Gastroesophageal sphincter (tissue), 3 donors: ENCODE data around the gene KIR3DL3.
"Not testable (repeated sequence)": the region's sequence is repeated elsewhere in the genome, so short reads cannot be mapped to it uniquely, and the experiment has no call there.

Source experiments
- CTCF ChIP-seq, 4 experiments: fragments of 200-600 bp in 2 of 4; fragments of 450-650 bp in 2 of 4; sonication (generic) in 1 of 4; IDR thresholded peaks; one replicate each; pipeline ENCODE4 v1.5.1; 2017 to 2019; ENCODE audit warnings: antibody characterized with exemption in 4 of 4, mild to moderate bottlenecking in 2 of 4, moderate library complexity in 2 of 4
- POLR2A ChIP-seq, 2 donors: fragments of 450-650 bp; IDR thresholded peaks; one replicate each; pipeline ENCODE4 v1.6.1; 2017; ENCODE audit warnings: antibody characterized with exemption in 2 of 2, mild to moderate bottlenecking in 2 of 2, moderate library complexity in 1 of 2

- TF ChIP-seq POLR2A, CTCF (IDR thresholded peaks at IDR 0.05): not testable (repeated sequence)
Observed at GRCh38 chr19:54681596-54681995, 42.6 kb upstream of the KIR3DL3 start.
